Immature natural killer cell (primary cell): ENCODE data around the gene POR. TPM values are rescaled to one million over a fixed set of nuclear protein-coding genes. Genes with fewer than 3 reads are reported as not detected.
A peak's percentile ranks its signal among the peaks of the same experiment; 100 is the strongest.

Source experiments
- DNase-seq, 3 donors: peaks; one replicate each; pipeline ENCODE4 v3.0.0; 2022; ENCODE audit warnings: mixed read lengths in 1 of 3
- H3K27ac Mint-ChIP-seq, 6 donors: one replicate each; pipeline ENCODE4 v1.8.0; 2020; ENCODE audit warnings: mixed read lengths in 6 of 6, mild to moderate bottlenecking in 5 of 6, inconsistent platforms in 4 of 6, moderate library complexity in 3 of 6
- H3K27me3 Mint-ChIP-seq, 3 donors: one replicate each; pipeline ENCODE4 v1.8.0; 2020 to 2021; ENCODE audit warnings: low read depth in 3 of 3, mild to moderate bottlenecking in 3 of 3, mixed read lengths in 3 of 3, moderate library complexity in 3 of 3, inconsistent platforms in 1 of 3
- H3K36me3 Mint-ChIP-seq, 3 donors: one replicate each; pipeline ENCODE4 v1.8.0; 2020; ENCODE audit warnings: mixed read lengths in 3 of 3, inconsistent platforms in 2 of 3, mild to moderate bottlenecking in 2 of 3
- H3K4me1 Mint-ChIP-seq, 2 donors: one replicate each; pipeline ENCODE4 v1.8.0; 2020; ENCODE audit warnings: inconsistent platforms in 2 of 2, mild to moderate bottlenecking in 2 of 2, mixed read lengths in 2 of 2, moderate library complexity in 1 of 2
- H3K4me3 Mint-ChIP-seq, 5 donors: one replicate each; pipeline ENCODE4 v1.8.0; 2020; ENCODE audit warnings: mild to moderate bottlenecking in 5 of 5, mixed read lengths in 5 of 5, inconsistent platforms in 3 of 5, moderate library complexity in 3 of 5
- H3K9me3 Mint-ChIP-seq, 6 donors: one replicate each; pipeline ENCODE4 v1.8.0; 2020; ENCODE audit warnings: mild to moderate bottlenecking in 6 of 6, mixed read lengths in 6 of 6, inconsistent platforms in 4 of 6, moderate library complexity in 3 of 6
- polyA plus RNA-seq, 3 donors: library from polyadenylated mRNA; unstranded; fragments of 300-500 nt; fragmentation: Illumina TruSeq; gene quantifications; one replicate each; pipeline ENCODE4 v1.2.3, GENCODE V29; 2021

The POR gene
- polyA plus RNA-seq, 3 donors from 2014 or later: 49.5 to 68.9 (median 64.4) TPM

GRCh38 chr7:75984130-75985008 is 69.4 kb downstream of the POR start:
- no peak for DNase-seq
- Mint-ChIP-seq H3K9me3 (no peaks in the 10 kb centered on the region), H3K27me3 (peaks cover 0 to 4% (median 2%) of the 10 kb centered on the region in 3 donors), H3K4me1 (peaks cover 0 to 2% of the 10 kb centered on the region in 2 donors), H3K36me3 (peaks cover 0 to 7% (median 3%) of the 10 kb centered on the region in 3 donors), H3K4me3 (no peak overlapping the region), H3K27ac (no peak overlapping the region)

DNA sequence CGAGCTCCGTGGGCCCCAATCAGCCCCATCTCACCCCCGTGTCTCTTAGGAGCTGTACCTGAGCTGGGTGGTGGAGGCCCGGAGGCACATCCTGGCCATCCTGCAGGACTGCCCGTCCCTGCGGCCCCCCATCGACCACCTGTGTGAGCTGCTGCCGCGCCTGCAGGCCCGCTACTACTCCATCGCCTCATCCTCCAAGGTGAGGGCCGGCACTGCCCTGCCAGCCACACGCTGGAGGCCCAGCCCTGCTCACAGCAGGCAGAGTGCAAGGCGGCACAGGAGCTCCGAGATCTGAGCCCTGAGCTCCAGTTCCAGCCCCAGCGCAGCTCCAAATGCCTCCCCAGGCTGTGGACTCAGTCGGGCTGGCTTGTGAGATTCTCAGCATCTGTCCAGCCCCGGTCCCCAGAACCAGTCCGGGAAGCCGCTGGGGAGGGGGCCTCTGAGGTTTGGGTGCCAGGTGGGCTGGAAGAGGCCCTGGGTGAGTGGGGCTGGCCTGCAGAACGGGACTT is 70.1 kb downstream of the POR start:
- Mint-ChIP-seq H3K4me1 (peaks cover 4% of the 10 kb centered on the region in 2 donors), H3K27ac (no peak overlapping the region), H3K36me3 (peaks cover 0 to 7% (median 3%) of the 10 kb centered on the region in 3 donors), H3K27me3 (peaks cover 0 to 4% (median 2%) of the 10 kb centered on the region in 3 donors), H3K9me3 (no peaks in the 10 kb centered on the region), H3K4me3 (no peak overlapping the region)
- no peak for DNase-seq

GRCh38 chr7:75985518-75986146 is 70.7 kb downstream of the POR start:
- Mint-ChIP-seq H3K36me3 (peaks cover 0 to 7% (median 3%) of the 10 kb centered on the region in 3 donors), H3K27ac (no peak overlapping the region), H3K9me3 (no peaks in the 10 kb centered on the region), H3K4me1 (peaks cover 3 to 7% of the 10 kb centered on the region in 2 donors), H3K4me3 (no peak overlapping the region), H3K27me3 (peaks cover 0 to 4% (median 2%) of the 10 kb centered on the region in 3 donors)
- DNase-seq: no peak

DNA sequence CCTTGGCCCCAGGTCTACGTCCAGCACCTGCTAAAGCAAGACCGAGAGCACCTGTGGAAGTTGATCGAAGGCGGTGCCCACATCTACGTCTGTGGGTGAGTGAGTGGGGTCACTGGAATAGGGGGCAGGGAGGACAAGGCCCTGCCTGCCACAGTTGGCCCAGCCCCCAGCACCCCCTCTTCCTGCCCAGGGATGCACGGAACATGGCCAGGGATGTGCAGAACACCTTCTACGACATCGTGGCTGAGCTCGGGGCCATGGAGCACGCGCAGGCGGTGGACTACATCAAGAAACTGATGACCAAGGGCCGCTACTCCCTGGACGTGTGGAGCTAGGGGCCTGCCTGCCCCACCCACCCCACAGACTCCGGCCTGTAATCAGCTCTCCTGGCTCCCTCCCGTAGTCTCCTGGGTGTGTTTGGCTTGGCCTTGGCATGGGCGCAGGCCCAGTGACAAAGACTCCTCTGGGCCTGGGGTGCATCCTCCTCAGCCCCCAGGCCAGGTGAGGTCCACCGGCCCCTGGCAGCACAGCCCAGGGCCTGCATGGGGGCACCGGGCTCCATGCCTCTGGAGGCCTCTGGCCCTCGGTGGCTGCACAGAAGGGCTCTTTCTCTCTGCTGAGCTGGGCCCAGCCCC is 71.3 kb downstream of the POR start:
- no peak for DNase-seq
- Mint-ChIP-seq H3K4me1 (peaks cover 6 to 7% of the 10 kb centered on the region in 2 donors), H3K27ac (no peak overlapping the region), H3K36me3 (peaks cover 0 to 7% (median 6%) of the 10 kb centered on the region in 3 donors), H3K27me3 (peaks cover 0 to 4% (median 2%) of the 10 kb centered on the region in 3 donors), H3K9me3 (no peaks in the 10 kb centered on the region), H3K4me3 (no peak overlapping the region)

DNA sequence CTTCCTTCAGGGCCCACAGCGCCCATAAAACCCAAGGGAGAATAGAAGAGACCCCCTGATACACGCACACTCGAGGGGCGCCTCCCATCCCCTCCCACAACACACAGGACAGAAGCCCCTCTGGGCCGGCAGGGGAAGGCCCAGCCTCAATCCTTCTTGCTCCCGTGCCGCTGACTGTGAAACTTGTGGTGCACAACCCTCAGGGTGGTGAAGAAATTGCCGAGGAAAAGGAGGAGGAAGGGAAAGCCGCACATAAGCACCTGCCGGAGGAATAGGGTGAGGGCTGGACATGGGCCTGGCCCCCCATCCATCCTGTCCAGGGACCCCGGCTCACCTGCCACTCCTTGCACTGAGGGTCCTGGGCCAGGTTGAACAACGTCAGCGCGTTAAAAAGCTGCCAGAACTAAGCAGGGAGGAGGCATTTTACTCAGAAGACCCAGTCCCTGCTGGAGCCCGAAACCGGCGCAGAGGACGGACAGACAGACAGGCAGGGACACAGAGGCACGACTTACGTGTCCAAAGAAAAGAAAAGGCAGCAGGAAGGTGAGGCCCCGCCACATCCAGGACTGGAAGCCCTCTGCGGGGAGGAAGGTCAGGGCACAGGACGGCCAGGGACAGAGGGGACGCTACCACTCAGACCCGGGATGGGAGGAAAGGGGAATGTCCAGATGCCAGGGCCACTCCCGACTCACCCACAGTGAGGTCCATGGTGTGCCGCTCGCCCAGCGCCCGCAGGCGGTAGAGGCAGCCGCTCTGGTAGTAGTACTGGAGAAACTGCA is 72.3 kb downstream of the POR start:
- no peak for DNase-seq

DNA sequence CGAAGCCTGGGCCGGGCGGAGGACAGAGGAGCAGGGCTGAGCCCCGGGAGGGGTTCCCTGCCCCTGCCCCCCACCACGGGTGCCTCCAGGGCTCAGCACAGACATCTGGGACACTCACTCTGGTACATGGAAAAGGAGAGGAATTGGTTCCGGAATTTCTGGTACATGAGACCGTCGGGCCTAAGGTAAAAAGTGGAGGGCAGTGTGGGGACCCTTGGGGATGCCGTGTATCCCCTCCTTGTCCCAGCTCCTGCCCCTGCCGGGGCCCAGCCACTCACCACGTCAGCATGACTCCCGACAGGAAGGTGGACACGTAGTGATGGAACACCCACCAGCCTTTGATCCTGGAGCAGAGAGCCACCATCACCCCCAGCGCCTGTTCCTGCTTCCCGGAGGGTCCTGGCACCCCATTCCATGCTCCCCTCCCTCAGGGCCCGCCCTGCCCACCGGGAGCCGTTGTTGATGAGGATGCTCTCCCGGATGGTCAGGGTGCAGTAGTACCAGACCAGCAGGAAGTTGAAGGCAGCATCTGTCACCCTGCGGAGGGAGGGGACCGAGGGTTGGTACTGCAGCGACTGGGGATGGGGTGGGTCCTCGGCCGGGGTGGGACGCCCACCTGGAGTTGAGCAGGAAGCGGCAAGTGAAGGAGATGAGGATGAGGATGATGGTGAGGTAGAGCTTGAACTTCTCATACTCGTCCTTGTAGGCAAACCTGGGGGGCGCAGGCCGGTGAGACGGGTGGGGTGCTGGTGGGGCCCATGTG is 73.0 kb downstream of the POR start:
- no peak for DNase-seq
- Mint-ChIP-seq H3K36me3 (peaks cover 0 to 7% (median 6%) of the 10 kb centered on the region in 3 donors), H3K4me1 (peaks cover 7 to 8% of the 10 kb centered on the region in 2 donors), H3K4me3 (no peak overlapping the region), H3K27me3 (peaks cover 0 to 4% (median 2%) of the 10 kb centered on the region in 3 donors), H3K9me3 (no peaks in the 10 kb centered on the region), H3K27ac (peak overlapping the region in 1 of 6 donors; percentile 57)

More for the DNA sequence above, 72.3 kb downstream of the POR start:
- peaks cover 6 to 7% of the 10 kb centered on the region in 2 donors for H3K4me1 Mint-ChIP-seq
- no peak overlapping the region for H3K4me3 Mint-ChIP-seq
- H3K27ac Mint-ChIP-seq: peak overlapping the region in 1 of 6 donors; percentile 35
- no peaks in the 10 kb centered on the region for H3K9me3 Mint-ChIP-seq
- peaks cover 0 to 4% (median 2%) of the 10 kb centered on the region in 3 donors for H3K27me3 Mint-ChIP-seq
- H3K36me3 Mint-ChIP-seq: peaks cover 0 to 7% (median 6%) of the 10 kb centered on the region in 3 donors

- Mint-ChIP-seq H3K9me3 (no peaks in the 10 kb centered on the region), H3K36me3 (peaks cover 0 to 7% (median 6%) of the 10 kb centered on the region in 3 donors), H3K4me1 (peaks cover 7 to 15% of the 10 kb centered on the region in 2 donors), H3K27ac (peak overlapping the region in 1 of 6 donors; percentile 3), H3K4me3 (no peak overlapping the region), H3K27me3 (peaks cover 0 to 4% (median 4%) of the 10 kb centered on the region in 3 donors)
- no peak for DNase-seq
Observed at GRCh38 chr7:75988568-75989499, 73.9 kb downstream of the POR start.

DNA sequence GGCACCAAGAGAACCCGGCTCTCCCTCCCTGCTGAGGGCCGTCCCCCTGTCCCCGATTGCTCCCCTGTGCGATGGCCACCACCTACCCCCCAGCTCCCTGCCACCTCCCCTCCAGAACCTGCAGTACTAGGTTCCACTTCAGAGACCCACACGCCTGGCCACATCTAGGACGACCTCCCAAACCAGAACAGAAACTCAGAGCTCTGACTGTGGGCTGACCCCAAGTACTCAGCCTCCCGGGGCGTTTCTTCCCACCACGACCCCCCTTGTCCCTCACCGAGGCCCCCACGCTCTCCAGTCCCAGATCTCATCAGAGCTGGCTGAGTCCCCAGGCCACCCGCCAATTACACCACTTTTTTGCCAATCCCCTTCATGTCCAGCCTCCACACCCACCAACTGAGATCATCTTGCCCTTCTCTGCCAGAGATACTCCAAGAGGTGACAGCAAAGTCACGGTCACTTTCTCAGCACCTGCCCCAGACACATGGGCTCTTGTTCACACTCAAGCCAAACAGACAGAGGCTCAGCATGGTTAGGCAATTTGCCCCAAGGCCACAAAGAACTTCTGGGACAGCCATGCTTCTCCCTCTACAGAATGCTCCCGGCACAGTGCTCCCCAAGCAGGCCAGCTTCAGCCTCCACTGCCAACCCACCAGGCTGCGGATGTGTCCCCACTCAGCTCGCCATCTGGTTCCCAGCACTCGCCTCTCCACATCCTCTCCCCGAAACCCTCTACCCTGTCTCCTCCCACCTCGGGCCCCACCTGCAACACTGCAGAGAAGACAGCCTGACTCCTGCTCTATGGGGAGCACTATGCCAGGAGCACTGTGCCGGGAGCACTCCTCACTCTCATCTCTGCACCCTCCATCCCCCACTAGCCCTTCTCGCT is 74.8 kb downstream of the POR start:
- peak overlapping the region in 2 of 5 donors; percentile 2 to 17 for H3K4me3 Mint-ChIP-seq
- no peak for DNase-seq
- H3K4me1 Mint-ChIP-seq: peaks cover 7 to 15% of the 10 kb centered on the region in 2 donors
- peak overlapping the region in 4 of 6 donors; percentile 28 to 48 (median 32) for H3K27ac Mint-ChIP-seq
- H3K27me3 Mint-ChIP-seq: peaks cover 0 to 8% (median 4%) of the 10 kb centered on the region in 3 donors
- peaks cover 0 to 7% (median 6%) of the 10 kb centered on the region in 3 donors for H3K36me3 Mint-ChIP-seq
- H3K9me3 Mint-ChIP-seq: no peaks in the 10 kb centered on the region

DNA sequence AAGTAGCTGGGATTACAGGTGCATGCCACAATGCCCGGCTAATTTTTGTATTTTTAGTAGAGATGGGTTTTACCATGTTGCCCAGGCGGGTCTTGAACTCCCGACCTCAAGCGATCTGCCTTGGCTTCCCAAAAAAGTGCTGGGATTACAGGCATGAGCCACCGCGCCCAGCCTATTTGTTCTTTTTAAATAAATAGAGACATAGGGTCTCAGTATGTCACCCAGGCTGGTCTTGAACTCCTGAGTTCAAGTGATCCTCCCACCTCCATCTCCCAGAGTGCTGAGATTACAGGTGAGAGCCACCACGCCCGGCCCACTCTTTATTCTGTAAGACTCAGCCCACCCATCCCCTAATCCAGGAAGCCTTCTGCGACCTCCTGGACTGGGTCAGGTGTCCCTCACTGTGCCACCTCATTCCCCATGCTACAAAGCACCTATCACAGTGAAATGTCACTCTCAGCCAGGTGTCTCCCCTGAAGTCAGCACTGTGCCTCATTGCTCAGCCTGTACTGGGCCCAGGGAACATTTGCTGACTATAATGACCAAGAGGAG is 76.7 kb downstream of the POR start:
- Mint-ChIP-seq H3K27me3 (peaks cover 0 to 11% (median 4%) of the 10 kb centered on the region in 3 donors), H3K9me3 (no peaks in the 10 kb centered on the region), H3K4me3 (no peak overlapping the region), H3K27ac (no peak overlapping the region), H3K36me3 (peaks cover 0 to 11% (median 6%) of the 10 kb centered on the region in 3 donors), H3K4me1 (peaks cover 17 to 25% of the 10 kb centered on the region in 2 donors)
- no peak for DNase-seq

GRCh38 chr7:75992083-75992755 is 77.3 kb downstream of the POR start:
- Mint-ChIP-seq H3K4me1 (peaks cover 23 to 31% of the 10 kb centered on the region in 2 donors), H3K27me3 (peaks cover 0 to 10% (median 2%) of the 10 kb centered on the region in 3 donors), H3K4me3 (peak overlapping the region in 1 of 5 donors; percentile 77), H3K27ac (no peak overlapping the region), H3K9me3 (no peaks in the 10 kb centered on the region), H3K36me3 (peaks cover 0 to 12% (median 3%) of the 10 kb centered on the region in 3 donors)
- DNase-seq: no peak
